Stimulated activated naive CD8-positive, alpha-beta T cell treated with anti-CD3 and anti-CD28 coated beads, Interleukin-15, amount 100 ng/mL, for 72 hours (primary cell): Measurements from ENCODE around the gene COPS8.

Experiments
- ATAC-seq: fragments of 150-1000 bp; cut with Tn5 transposase; 2 replicates; pipeline ENCODE4 v1.10.0; 2021; ENCODE audit warnings: mild to moderate bottlenecking, moderate library complexity
- DNase-seq, 2 donors: peaks; one replicate each; pipeline ENCODE4 v3.0.0; 2021 to 2022
- H3K27ac Mint-ChIP-seq, 2 donors: one replicate each; pipeline ENCODE4 v1.8.0; 2022; ENCODE audit warnings: mild to moderate bottlenecking in 2 of 2, mixed read lengths in 2 of 2, moderate library complexity in 2 of 2
- H3K27me3 Mint-ChIP-seq: one replicate; pipeline ENCODE4 v1.8.0; 2022; ENCODE audit warnings: mixed read lengths
- H3K4me1 Mint-ChIP-seq: one replicate; pipeline ENCODE4 v1.8.0; 2022; ENCODE audit warnings: mild to moderate bottlenecking, mixed read lengths
- H3K4me3 Mint-ChIP-seq, 2 donors: one replicate each; pipeline ENCODE4 v1.8.0; 2022; ENCODE audit warnings: mild to moderate bottlenecking in 2 of 2, mixed read lengths in 2 of 2, moderate library complexity in 1 of 2
- H3K9me3 Mint-ChIP-seq, 2 donors: one replicate each; pipeline ENCODE4 v1.8.0; 2022; ENCODE audit warnings: mixed read lengths in 2 of 2

Gene COPS8

GRCh38 chr2:237149425-237149824 lies 63.7 kb downstream of the COPS8 start:
- H3K27me3 Mint-ChIP-seq, result no peaks in the 10 kb centered on the region
- ATAC-seq (peak; percentile 86), DNase-seq (peak in 1 of 2 donors; percentile 19)
- no peak overlapping the region for H3K27ac Mint-ChIP-seq
- H3K4me3 Mint-ChIP-seq, result no peak overlapping the region
- H3K9me3 Mint-ChIP-seq, result peaks cover 16 to 25% of the 10 kb centered on the region in 2 donors
- peaks cover 32% of the 10 kb centered on the region for H3K4me1 Mint-ChIP-seq
